ENCODE results near the gene B4GAT1. TPM values are rescaled to one million over a fixed set of nuclear protein-coding genes. Genes with fewer than 3 reads are reported as not detected.

B4GAT1 gene
- total RNA-seq, 3 donors from 2014 or later, result 6.4 to 10.3 (median 8.0) TPM

- ATAC-seq, result peak; percentile 18 to 24
- DNase-seq, result no peak
- Mint-ChIP-seq H3K4me3 (peak overlapping the region; percentile 80), H3K4me1 (ENCODE audit: low read depth) (peaks cover 20% of the 10 kb centered on the region), H3K27me3 (ENCODE audit: low read depth) (no peaks in the 10 kb centered on the region), H3K9me3 (no peaks in the 10 kb centered on the region), H3K36me3 (ENCODE audit: insufficient read depth) (peaks cover 11% of the 10 kb centered on the region)
Measured at GRCh38 chr11:66335531-66336233, 11.7 kb downstream of the B4GAT1 start.

GRCh38 chr11:66334605-66335442, 12.6 kb downstream of the B4GAT1 start:
- Mint-ChIP-seq H3K9me3 (no peaks in the 10 kb centered on the region), H3K4me3 (peak overlapping the region; percentile 50), H3K27me3 (ENCODE audit: low read depth) (no peaks in the 10 kb centered on the region), H3K4me1 (ENCODE audit: low read depth) (peaks cover 20% of the 10 kb centered on the region), H3K36me3 (ENCODE audit: insufficient read depth) (peaks cover 8% of the 10 kb centered on the region)
- DNase-seq (no peak), ATAC-seq (no peak)

- peaks cover 5% of the 10 kb centered on the region for H3K36me3 Mint-ChIP-seq (ENCODE audit: insufficient read depth)
Measured at GRCh38 chr11:66333896-66334604, 13.4 kb downstream of the B4GAT1 start.

GRCh38 chr11:66333220-66333877, 14.1 kb downstream of the B4GAT1 start:
- Mint-ChIP-seq H3K27me3 (ENCODE audit: low read depth) (no peaks in the 10 kb centered on the region), H3K36me3 (ENCODE audit: insufficient read depth) (peaks cover 3% of the 10 kb centered on the region), H3K4me3 (no peak overlapping the region), H3K9me3 (no peaks in the 10 kb centered on the region), H3K4me1 (ENCODE audit: low read depth) (peaks cover 24% of the 10 kb centered on the region)
- ATAC-seq (no peak), DNase-seq (no peak)

More at GRCh38 chr11:66333896-66334604, 13.4 kb downstream of the B4GAT1 start:
- DNase-seq, result no peak
- ATAC-seq, result no peak
- Mint-ChIP-seq H3K4me1 (ENCODE audit: low read depth) (peaks cover 20% of the 10 kb centered on the region), H3K9me3 (no peaks in the 10 kb centered on the region), H3K27me3 (ENCODE audit: low read depth) (no peaks in the 10 kb centered on the region), H3K4me3 (no peak overlapping the region)

- DNase-seq, result no peak
- peaks cover 3% of the 10 kb centered on the region for H3K36me3 Mint-ChIP-seq (ENCODE audit: insufficient read depth)
- H3K4me1 Mint-ChIP-seq (ENCODE audit: low read depth), result peaks cover 32% of the 10 kb centered on the region
- H3K27me3 Mint-ChIP-seq (ENCODE audit: low read depth), result no peaks in the 10 kb centered on the region
- no peak overlapping the region for H3K4me3 Mint-ChIP-seq
- H3K9me3 Mint-ChIP-seq, result no peaks in the 10 kb centered on the region
- ATAC-seq, result no peak
Measured at GRCh38 chr11:66332371-66333219, 14.8 kb downstream of the B4GAT1 start.

- no peaks in the 10 kb centered on the region for H3K9me3 Mint-ChIP-seq
- H3K4me3 Mint-ChIP-seq, result no peak overlapping the region
- no peaks in the 10 kb centered on the region for H3K27me3 Mint-ChIP-seq (ENCODE audit: low read depth)
- peaks cover 29% of the 10 kb centered on the region for H3K4me1 Mint-ChIP-seq (ENCODE audit: low read depth)
- DNase-seq (no peak), ATAC-seq (no peak)
- no peaks in the 10 kb centered on the region for H3K36me3 Mint-ChIP-seq (ENCODE audit: insufficient read depth)
Measured at GRCh38 chr11:66331542-66332370, 15.7 kb downstream of the B4GAT1 start.

GRCh38 chr11:66330931-66331330, 16.5 kb downstream of the B4GAT1 start:
- DNase-seq, result no peak
- H3K36me3 Mint-ChIP-seq (ENCODE audit: insufficient read depth), result no peaks in the 10 kb centered on the region

GRCh38 chr11:66329165-66329673, 18.2 kb downstream of the B4GAT1 start:
- ATAC-seq (no peak), DNase-seq (no peak)
- H3K36me3 Mint-ChIP-seq (ENCODE audit: insufficient read depth), result no peaks in the 10 kb centered on the region
- H3K4me1 Mint-ChIP-seq (ENCODE audit: low read depth), result peaks cover 28% of the 10 kb centered on the region
- H3K9me3 Mint-ChIP-seq, result no peaks in the 10 kb centered on the region
- no peak overlapping the region for H3K4me3 Mint-ChIP-seq
- no peaks in the 10 kb centered on the region for H3K27me3 Mint-ChIP-seq (ENCODE audit: low read depth)

More at GRCh38 chr11:66330931-66331330, 16.5 kb downstream of the B4GAT1 start:
- H3K27me3 Mint-ChIP-seq (ENCODE audit: low read depth), result no peaks in the 10 kb centered on the region
- no peak for ATAC-seq
- H3K4me3 Mint-ChIP-seq, result no peak overlapping the region
- peaks cover 28% of the 10 kb centered on the region for H3K4me1 Mint-ChIP-seq (ENCODE audit: low read depth)
- H3K9me3 Mint-ChIP-seq, result no peaks in the 10 kb centered on the region

- H3K4me3 Mint-ChIP-seq, result peak overlapping the region; percentile 38
- no peaks in the 10 kb centered on the region for H3K9me3 Mint-ChIP-seq
- H3K36me3 Mint-ChIP-seq (ENCODE audit: insufficient read depth), result no peaks in the 10 kb centered on the region
- H3K27me3 Mint-ChIP-seq (ENCODE audit: low read depth), result no peaks in the 10 kb centered on the region
- DNase-seq (peak; percentile 78), ATAC-seq (peak; percentile 89 to 93)
- peaks cover 28% of the 10 kb centered on the region for H3K4me1 Mint-ChIP-seq (ENCODE audit: low read depth)
Measured at GRCh38 chr11:66328302-66329144, 18.9 kb downstream of the B4GAT1 start.

- Mint-ChIP-seq H3K4me1 (ENCODE audit: low read depth) (peaks cover 28% of the 10 kb centered on the region), H3K9me3 (no peaks in the 10 kb centered on the region), H3K36me3 (ENCODE audit: insufficient read depth) (no peaks in the 10 kb centered on the region), H3K4me3 (no peak overlapping the region), H3K27me3 (ENCODE audit: low read depth) (no peaks in the 10 kb centered on the region)
- DNase-seq, result no peak
- ATAC-seq, result peak; percentile 25 to 32
Measured at GRCh38 chr11:66328031-66328301, 19.5 kb downstream of the B4GAT1 start.

GRCh38 chr11:66327171-66328030, 20.0 kb downstream of the B4GAT1 start:
- H3K9me3 Mint-ChIP-seq, result no peaks in the 10 kb centered on the region
- no peaks in the 10 kb centered on the region for H3K36me3 Mint-ChIP-seq (ENCODE audit: insufficient read depth)
- H3K4me3 Mint-ChIP-seq, result no peak overlapping the region
- DNase-seq, result no peak
- no peaks in the 10 kb centered on the region for H3K27me3 Mint-ChIP-seq (ENCODE audit: low read depth)
- no peak for ATAC-seq
- H3K4me1 Mint-ChIP-seq (ENCODE audit: low read depth), result peaks cover 28% of the 10 kb centered on the region
